HG03135 (cell line): ENCODE measurements around the gene PCAT7.
"Not testable (repeated sequence)": the region's sequence is repeated elsewhere in the genome, so short reads cannot be mapped to it uniquely, and the experiment has no call there.

Source experiments
- ATAC-seq: cut with Tn5 transposase; IDR thresholded peaks from one replicate; pipeline ENCODE4 v1.9.1; 2021; ENCODE audit warnings: mild to moderate bottlenecking, moderate library complexity; ENCODE audit not compliant: unreplicated experiment

PCAT7 gene

GRCh38 chr9:94560237-94560636 is 5.4 kb downstream of the PCAT7 start:
- no peak for ATAC-seq

- no peak for ATAC-seq
Observed at GRCh38 chr9:94563548-94563947, 8.7 kb downstream of the PCAT7 start.

- ATAC-seq, result not testable (repeated sequence)
Observed at GRCh38 chr9:94564279-94564678, 9.4 kb downstream of the PCAT7 start.

- ATAC-seq, result no peak
Observed at GRCh38 chr9:94566550-94566949, 11.7 kb downstream of the PCAT7 start.

- no peak for ATAC-seq
Observed at GRCh38 chr9:94567271-94567670, 12.4 kb downstream of the PCAT7 start.

- ATAC-seq, result no peak
Observed at GRCh38 chr9:94568250-94568889, 13.5 kb downstream of the PCAT7 start.

- no peak for ATAC-seq
Observed at GRCh38 chr9:94568972-94569712, 14.3 kb downstream of the PCAT7 start.

GRCh38 chr9:94576131-94576530 is 21.2 kb downstream of the PCAT7 start:
- no peak for ATAC-seq

- no peak for ATAC-seq
Observed at GRCh38 chr9:94577036-94577435, 22.2 kb downstream of the PCAT7 start.

- no peak for ATAC-seq
Observed at GRCh38 chr9:94577571-94577970, 22.7 kb downstream of the PCAT7 start.

GRCh38 chr9:94581728-94582127 is 26.8 kb downstream of the PCAT7 start:
- no peak for ATAC-seq

GRCh38 chr9:94584555-94584954 is 29.7 kb downstream of the PCAT7 start:
- ATAC-seq, result no peak

GRCh38 chr9:94586316-94586715 is 31.4 kb downstream of the PCAT7 start:
- ATAC-seq, result no peak

- no peak for ATAC-seq
Observed at GRCh38 chr9:94586814-94587213, 31.9 kb downstream of the PCAT7 start.

- no peak for ATAC-seq
Observed at GRCh38 chr9:94588681-94589080, 33.8 kb downstream of the PCAT7 start.

GRCh38 chr9:94591046-94591545 is 36.2 kb downstream of the PCAT7 start:
- not testable (repeated sequence) for ATAC-seq

- ATAC-seq, result no peak
Observed at GRCh38 chr9:94591876-94592275, 37.0 kb downstream of the PCAT7 start.

- not testable (repeated sequence) for ATAC-seq
Observed at GRCh38 chr9:94592683-94593082, 37.8 kb downstream of the PCAT7 start.

GRCh38 chr9:94593459-94594345 is 38.8 kb downstream of the PCAT7 start, which contains the start of gene FBP2:
Gene FBP2, minus strand, starts transcription at chr9:94593824. Its CDS starts 98 bp downstream, at chr9:94593726.
- ATAC-seq, result no peak

GRCh38 chr9:94599102-94599501 is 44.2 kb downstream of the PCAT7 start:
- ATAC-seq, result no peak

- ATAC-seq, result no peak
Observed at GRCh38 chr9:94600258-94600657, 45.4 kb downstream of the PCAT7 start.
